NCI-H774 (cell line): ENCODE data around the gene MANBA.
"Not testable (repeated sequence)": the region's sequence is repeated elsewhere in the genome, so short reads cannot be mapped to it uniquely, and the experiment has no call there.

Source experiments
- DNase-seq: peaks from one replicate; lab custom pipeline; 2025; lab: John Stamatoyannopoulos, UW

Gene MANBA

GRCh38 chr4:102761906-102762305, 1.1 kb upstream of the MANBA start:
- DNase-seq, result no peak

DNA sequence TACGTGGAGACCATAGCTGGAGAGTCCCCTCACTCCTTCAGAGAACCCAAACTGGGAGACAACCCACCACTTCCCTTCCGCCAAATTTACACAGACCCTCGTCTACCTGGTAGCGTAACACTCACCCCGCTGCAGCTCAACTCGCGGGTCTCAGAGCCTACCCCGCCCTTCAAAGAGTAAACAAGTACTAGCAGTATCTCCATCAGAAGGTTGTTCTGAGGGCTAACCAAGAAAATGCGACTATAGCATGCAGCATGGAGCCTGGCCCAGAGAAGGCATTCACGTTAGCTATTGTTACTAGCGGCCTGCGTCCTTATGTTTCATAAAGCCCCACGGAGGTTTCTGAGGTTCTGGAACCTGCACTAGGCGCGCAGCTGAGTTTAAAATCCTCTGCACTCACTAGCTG, 531 bp upstream of the MANBA start:
- no peak for DNase-seq

- no peak for DNase-seq
These were observed 730 bp downstream of the MANBA start for GRCh38 chr4:102759831-102760644.

DNA sequence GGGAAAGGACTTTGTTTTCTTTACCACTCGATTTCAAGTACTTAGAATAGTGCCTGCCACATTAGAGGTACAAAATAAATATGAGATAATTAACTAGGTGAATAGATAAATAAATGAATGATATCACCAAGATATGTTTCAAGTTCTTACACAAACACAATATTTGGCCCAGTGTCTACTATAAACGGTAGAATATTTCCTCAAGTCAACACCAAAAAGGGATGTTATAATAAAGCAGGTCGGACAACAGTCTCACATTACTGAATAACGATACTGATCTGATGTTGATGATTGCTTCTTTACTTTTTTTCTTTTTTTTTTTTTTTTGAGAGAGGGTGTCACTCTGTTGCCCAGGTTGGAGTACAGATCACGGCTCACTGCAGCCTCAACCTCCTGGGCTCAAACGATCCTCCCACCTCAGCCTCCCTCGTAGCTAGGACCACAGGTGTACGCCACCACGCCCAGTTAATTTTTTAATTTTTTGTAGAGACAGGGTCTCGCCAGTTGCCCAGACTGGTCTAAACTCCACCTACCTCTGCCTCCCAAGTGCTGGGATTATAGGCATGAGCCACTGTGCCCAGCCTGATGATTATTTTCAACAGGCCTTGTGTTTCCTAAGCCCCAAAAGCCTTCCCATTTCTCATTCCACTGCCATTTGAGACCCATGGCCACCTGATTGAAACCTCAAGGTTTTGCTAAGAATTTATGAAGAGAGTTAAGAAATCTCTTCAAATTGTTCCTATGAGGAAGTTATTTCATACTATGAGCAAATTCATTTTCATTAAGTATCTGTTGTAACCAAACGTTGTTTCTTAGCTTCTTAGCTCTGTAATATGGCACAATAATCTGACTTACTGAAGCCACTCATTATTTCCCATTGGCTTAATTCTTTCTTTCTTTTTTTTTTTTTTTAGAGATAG, 2.3 kb downstream of the MANBA start:
- DNase-seq, result no peak

DNA sequence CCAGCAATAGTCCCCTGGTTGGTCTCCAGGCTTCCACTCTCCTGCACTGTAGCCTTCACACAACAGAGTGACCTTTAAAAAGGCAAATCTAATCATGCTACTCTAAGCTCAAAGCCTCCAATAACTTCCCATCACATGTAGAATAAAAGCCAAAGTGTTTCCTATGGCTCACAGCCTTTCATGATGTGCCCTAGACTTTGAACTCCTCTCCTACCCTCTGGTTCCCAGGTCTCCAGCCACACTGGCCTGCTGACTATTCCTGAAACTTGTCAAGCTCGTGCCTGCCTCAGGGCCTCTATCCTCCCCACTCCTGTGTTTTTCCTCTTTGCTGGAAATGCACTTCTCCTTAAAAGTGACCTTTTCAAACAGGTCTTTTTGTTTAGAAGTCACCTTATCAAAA, 3.1 kb downstream of the MANBA start:
- no peak for DNase-seq

GRCh38 chr4:102754044-102754443, 6.7 kb downstream of the MANBA start:
- no peak for DNase-seq

GRCh38 chr4:102751941-102752340, 8.8 kb downstream of the MANBA start:
- DNase-seq, result no peak

DNA sequence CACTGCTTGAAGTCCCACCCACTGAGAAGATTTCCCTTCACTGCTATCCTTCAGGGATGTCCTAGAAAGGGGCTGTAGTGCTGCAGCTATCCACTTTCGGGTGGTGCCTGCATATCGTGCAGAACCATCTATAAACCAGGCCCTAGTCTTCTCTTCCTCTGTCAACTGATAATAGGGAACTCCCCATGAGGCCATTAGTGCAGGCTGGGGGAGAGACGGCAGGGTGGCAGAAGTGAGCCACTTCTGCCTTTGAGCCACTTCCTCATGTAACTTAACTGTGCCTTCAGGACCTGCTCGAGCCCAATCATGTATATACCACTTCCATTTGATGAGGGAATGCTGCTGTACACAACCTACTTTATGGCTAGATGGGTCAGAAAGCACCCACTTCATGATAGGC, 17.4 kb downstream of the MANBA start:
- DNase-seq, result not testable (repeated sequence)

DNA sequence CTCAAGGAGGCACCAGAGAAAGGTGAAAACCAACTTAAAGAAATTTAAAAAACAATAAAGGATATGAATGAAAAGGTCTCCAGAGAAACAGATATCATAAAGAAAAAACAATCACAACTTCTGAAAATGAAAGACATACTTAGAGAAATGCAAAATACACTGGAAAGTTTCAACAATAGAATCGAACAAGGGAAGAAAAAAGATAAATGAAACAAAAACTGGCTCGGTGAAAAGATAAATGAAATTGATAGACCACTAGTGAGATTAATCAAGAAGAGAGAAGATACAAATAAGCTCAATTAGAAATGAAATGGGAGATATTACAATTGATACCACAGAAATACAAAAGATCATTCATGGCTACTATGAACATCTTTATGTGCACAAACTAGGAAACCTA, 22.0 kb downstream of the MANBA start:
- DNase-seq, result not testable (repeated sequence)

DNA sequence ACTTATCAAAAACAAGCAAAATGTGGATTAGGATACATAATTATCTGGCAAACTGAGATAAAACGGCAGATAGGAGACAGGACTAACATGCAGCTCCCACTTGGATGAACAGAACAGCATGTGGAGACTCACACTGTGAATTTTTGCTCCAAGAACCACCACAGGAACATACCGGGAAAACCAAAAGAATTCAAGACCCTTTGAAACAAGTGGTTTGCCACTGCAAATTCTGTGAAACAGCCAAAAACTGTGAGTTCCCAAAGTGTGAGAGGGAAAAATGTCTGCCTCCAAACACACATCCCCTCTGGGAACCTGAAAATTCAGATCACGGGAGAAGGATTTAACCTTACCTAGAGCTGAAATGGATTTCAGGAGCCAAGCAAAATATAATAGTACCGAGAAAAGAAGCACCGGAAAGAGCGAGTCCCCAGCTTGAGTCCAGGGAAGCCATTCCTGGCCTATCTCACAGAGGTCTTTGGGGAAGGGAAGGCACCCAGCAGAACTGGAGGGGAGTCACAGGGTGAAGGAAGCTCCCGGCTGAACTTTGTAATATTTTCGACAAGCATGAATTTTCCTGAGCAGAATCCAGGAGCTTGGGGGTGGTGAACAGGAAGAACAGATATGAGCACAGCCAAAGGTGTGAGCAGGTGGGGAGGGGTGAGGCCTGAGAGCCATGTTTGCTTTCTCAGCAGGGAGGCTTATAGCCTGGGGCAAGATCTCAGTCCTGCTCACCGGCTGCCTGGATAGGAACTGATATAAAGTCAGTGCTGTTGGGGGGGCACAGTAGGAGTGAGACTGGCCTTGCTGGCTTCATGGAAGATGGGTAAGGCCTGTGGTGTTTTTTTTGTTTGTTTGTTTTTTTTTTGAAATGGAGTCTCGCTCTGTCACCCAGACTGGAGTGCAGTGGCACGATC, 23.9 kb downstream of the MANBA start:
- no peak for DNase-seq

DNA sequence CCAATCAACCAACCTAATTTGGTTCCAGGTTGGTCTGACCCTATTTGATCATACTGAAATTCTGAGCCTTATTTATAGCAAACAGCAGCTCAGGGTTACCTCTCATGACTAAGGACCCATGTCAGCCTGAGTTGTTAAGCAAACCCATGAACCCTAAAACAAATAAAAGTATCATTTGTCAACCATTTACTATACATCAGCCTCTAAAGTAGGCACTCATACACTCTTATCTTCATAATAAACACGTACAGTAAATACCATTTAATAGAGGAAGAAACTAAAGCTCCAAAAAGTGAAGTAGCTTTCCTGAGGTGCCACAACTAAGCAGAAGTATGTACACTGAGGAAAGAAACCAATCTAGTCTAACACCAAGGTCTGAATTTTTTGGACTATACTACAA, 25.2 kb downstream of the MANBA start:
- no peak for DNase-seq

GRCh38 chr4:102734591-102735385, 26.0 kb downstream of the MANBA start:
- DNase-seq, result no peak

GRCh38 chr4:102734116-102734515, 26.7 kb downstream of the MANBA start:
- DNase-seq, result no peak

DNA sequence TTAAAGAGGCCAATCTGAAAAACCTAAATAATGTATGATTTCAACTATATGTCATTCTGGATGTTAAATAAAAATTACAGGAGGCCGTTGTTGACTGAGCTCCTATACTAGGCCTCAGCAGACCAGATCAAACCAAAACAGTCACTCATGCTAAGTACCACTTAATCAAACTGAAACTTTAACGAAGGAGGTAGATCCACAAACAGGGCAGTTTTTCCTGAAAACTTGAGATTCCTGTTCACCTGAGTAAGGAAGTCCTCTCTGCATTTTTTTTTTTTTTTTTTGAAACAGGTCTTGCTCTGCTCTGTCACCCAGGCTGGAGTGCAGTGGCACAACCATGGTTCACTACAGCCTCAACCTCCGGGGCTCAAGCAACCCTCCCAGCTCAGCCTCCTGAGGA, 27.7 kb downstream of the MANBA start:
- DNase-seq, result no peak

DNA sequence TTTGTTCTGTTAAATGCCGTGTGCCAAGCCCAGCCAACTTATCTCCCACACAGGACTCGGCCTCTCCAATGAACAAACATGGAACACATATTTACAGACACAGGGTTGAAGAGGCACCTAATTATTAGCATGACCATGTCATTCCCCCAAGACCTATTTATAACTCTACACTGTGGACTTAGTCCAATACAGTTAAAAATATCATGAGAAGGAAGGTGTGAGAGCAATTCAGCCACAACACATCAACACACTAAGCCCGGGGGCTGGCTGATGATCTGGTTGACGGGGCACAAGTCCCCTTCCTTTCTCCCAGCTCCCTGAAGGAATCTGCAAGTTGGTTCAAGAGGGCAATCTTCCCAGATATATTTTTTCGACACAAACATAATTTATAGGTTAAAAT, 28.1 kb downstream of the MANBA start:
- DNase-seq, result no peak

- DNase-seq, result no peak
These were observed 29.7 kb downstream of the MANBA start for GRCh38 chr4:102730968-102731533.

- not testable (repeated sequence) for DNase-seq
These were observed 31.3 kb downstream of the MANBA start for GRCh38 chr4:102729486-102729885.

GRCh38 chr4:102726919-102727318, 33.8 kb downstream of the MANBA start:
- DNase-seq, result not testable (repeated sequence)

GRCh38 chr4:102726068-102726467, 34.7 kb downstream of the MANBA start:
- no peak for DNase-seq

DNA sequence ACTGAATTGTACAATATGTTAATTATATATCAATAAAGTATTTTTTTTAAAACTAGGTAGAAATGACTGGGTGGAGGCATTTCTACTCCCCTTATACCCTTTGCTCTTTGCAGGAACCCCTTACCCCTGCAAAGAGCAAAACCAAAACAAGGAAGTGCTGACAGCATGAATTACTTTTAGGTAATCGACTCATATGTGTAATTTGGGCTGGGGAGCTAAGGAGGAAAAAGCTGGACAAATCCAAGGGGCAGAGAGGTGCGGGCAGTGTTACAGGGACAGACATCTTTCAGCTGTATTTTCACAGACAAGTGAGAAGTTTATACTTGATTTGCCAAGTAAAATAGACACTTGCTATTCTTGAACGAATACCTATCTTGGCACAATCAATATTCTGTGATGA, 35.5 kb downstream of the MANBA start:
- DNase-seq, result no peak

- DNase-seq, result no peak
These were observed 37.3 kb downstream of the MANBA start for GRCh38 chr4:102723511-102723910.
